Natural killer cell (primary cell): ENCODE data around the gene RBM20. TPM values are rescaled to one million over a fixed set of nuclear protein-coding genes. Genes with fewer than 3 reads are reported as not detected.
A peak's percentile ranks its signal among the peaks of the same experiment; 100 is the strongest.

Source experiments
- ATAC-seq, 3 donors: fragments of 150-1000 bp in 2 of 3; fragments of 200-7000 bp in 1 of 3; cut with Tn5 transposase; 1 replicate in 1 of 3; 2 replicates in 2 of 3; pipeline ENCODE4 v1.10.0; 2021; ENCODE audit warnings: mild to moderate bottlenecking in 2 of 3, moderate library complexity in 2 of 3
- DNase-seq, 2 donors: peaks; one replicate each; pipeline versions ENCODE4 v3.0.0 to v3.0.0-alpha.2; 2013 to 2021; ENCODE audit warnings: mixed read lengths in 1 of 2
- H3K27ac ChIP-seq: one replicate; pipeline ENCODE4 v1.5.1; 2013; ENCODE audit warnings: mild to moderate bottlenecking, low read length
- H3K27me3 ChIP-seq: one replicate; pipeline ENCODE4 v1.6.1; 2013; ENCODE audit warnings: low read length; ENCODE audit not compliant: control insufficient read depth, insufficient read depth
- H3K36me3 ChIP-seq: one replicate; pipeline ENCODE4 v1.6.1; 2013; ENCODE audit warnings: low read length; ENCODE audit not compliant: control insufficient read depth, insufficient read depth
- H3K4me1 ChIP-seq: one replicate; pipeline ENCODE4 v1.6.1; 2013; ENCODE audit warnings: low read length; ENCODE audit not compliant: control insufficient read depth, insufficient read depth
- H3K4me3 ChIP-seq: one replicate; pipeline ENCODE4 v1.5.1; 2013; ENCODE audit warnings: low read length
- H3K9me3 ChIP-seq: one replicate; pipeline ENCODE4 v1.6.1; 2013; ENCODE audit warnings: low read length; ENCODE audit not compliant: control insufficient read depth, insufficient read depth
- H3K27ac Mint-ChIP-seq, 2 donors: one replicate each; pipeline ENCODE4 v1.8.0; 2022; ENCODE audit warnings: mild to moderate bottlenecking in 2 of 2, mixed read lengths in 2 of 2, moderate library complexity in 1 of 2
- H3K27me3 Mint-ChIP-seq, 2 donors: one replicate each; pipeline ENCODE4 v1.8.0; 2022; ENCODE audit warnings: low read depth in 2 of 2, mixed read lengths in 2 of 2
- H3K36me3 Mint-ChIP-seq: one replicate; pipeline ENCODE4 v1.8.0; 2022; ENCODE audit warnings: mixed read lengths
- H3K4me1 Mint-ChIP-seq, 2 donors: one replicate each; pipeline ENCODE4 v1.8.0; 2022; ENCODE audit warnings: mixed read lengths in 2 of 2
- H3K4me3 Mint-ChIP-seq: one replicate; pipeline ENCODE4 v1.8.0; 2022; ENCODE audit warnings: mild to moderate bottlenecking, moderate library complexity, mixed read lengths
- H3K9me3 Mint-ChIP-seq, 2 donors: one replicate each; pipeline ENCODE4 v1.8.0; 2022; ENCODE audit warnings: mixed read lengths in 2 of 2
- WGBS: methylation state at CpG from one replicate; pipeline ENCODE4 v1.1.7; 2013; ENCODE audit warnings: missing lambda C conversion rate; ENCODE audit not compliant: insufficient coverage; 5-methylcytosine and 5-hydroxymethylcytosine counted together
- intact Hi-C: fragments of 100-400 bp; cut with micrococcal nuclease; formaldehyde crosslinking; loops from one replicate; pipeline ENCODE4 v1.14.2; 2022
- total RNA-seq, 4 donors: library from RNA; stranded (reverse); fragments of 120-200 nt in 1 of 4; gene quantifications; one replicate each; pipeline versions ENCODE4 v1.2.3 to v1.2.4, GENCODE V29; 2013 to 2022
- TF ChIP-seq, protein P1 (sequence below): fragments of 200-600 bp; IDR thresholded peaks from one replicate; pipeline ENCODE4 v1.8.0; 2022; ENCODE audit warnings: antibody characterized with exemption

The RBM20 gene
- total RNA-seq, 3 donors from 2014 or later (not counting 1 experiment from before 2014, with no cell fraction given), result 0.35 TPM; not detected in 2

DNA sequence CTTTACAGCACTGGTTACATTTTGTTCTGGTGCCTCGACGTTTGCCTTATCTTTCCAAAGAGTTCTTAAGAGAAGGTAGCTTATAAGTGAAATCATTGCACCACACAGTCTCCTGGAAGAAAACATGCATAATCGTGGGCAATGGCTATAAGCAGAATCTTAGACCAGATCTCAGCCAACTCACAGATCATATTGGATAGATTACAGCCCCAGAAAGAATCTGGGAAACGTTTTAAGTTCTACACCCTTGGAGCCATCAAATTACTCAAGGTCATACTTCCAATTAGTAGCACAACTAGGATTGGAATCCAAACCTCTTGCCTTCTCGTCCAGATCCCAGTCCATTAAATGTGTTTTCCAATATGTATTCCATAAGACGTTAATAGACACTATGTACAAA, 218.8 kb downstream of the RBM20 start:
- DNase-seq, result no peak
- Mint-ChIP-seq H3K4me1 (peaks cover 85 to 92% of the 10 kb centered on the region in 2 donors), H3K4me3 (no peak overlapping the region), H3K27ac (peak overlapping the region; percentile 96 to 98), H3K9me3 (no peaks in the 10 kb centered on the region), H3K36me3 (no peaks in the 10 kb centered on the region), H3K27me3 (no peaks in the 10 kb centered on the region)
- intact Hi-C loops, result no loop called here
- Histone ChIP-seq H3K4me1 (peaks cover 83% of the 10 kb centered on the region), H3K27ac (peak overlapping the region; percentile 8), H3K9me3 (no peaks in the 10 kb centered on the region), H3K27me3 (no peaks in the 10 kb centered on the region), H3K4me3 (no peak overlapping the region), H3K36me3 (no peaks in the 10 kb centered on the region)
- TF ChIP-seq, protein P1, sequence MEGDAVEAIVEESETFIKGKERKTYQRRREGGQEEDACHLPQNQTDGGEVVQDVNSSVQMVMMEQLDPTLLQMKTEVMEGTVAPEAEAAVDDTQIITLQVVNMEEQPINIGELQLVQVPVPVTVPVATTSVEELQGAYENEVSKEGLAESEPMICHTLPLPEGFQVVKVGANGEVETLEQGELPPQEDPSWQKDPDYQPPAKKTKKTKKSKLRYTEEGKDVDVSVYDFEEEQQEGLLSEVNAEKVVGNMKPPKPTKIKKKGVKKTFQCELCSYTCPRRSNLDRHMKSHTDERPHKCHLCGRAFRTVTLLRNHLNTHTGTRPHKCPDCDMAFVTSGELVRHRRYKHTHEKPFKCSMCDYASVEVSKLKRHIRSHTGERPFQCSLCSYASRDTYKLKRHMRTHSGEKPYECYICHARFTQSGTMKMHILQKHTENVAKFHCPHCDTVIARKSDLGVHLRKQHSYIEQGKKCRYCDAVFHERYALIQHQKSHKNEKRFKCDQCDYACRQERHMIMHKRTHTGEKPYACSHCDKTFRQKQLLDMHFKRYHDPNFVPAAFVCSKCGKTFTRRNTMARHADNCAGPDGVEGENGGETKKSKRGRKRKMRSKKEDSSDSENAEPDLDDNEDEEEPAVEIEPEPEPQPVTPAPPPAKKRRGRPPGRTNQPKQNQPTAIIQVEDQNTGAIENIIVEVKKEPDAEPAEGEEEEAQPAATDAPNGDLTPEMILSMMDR, result no peak
- whole genome bisulfite sequencing, result 96% methylated on average over 6 of the region's 6 CpGs
- no peak for ATAC-seq

- Mint-ChIP-seq H3K9me3 (no peaks in the 10 kb centered on the region), H3K36me3 (no peaks in the 10 kb centered on the region), H3K4me1 (peaks cover 85 to 91% of the 10 kb centered on the region in 2 donors), H3K4me3 (peak overlapping the region; percentile 31), H3K27me3 (no peaks in the 10 kb centered on the region), H3K27ac (peak overlapping the region; percentile 96 to 98)
- H3K4me1 ChIP-seq, result peaks cover 83% of the 10 kb centered on the region
- H3K27ac ChIP-seq, result peak overlapping the region; percentile 92
- DNase-seq (no peak), ATAC-seq (no peak)
- no peak overlapping the region for H3K4me3 ChIP-seq
- H3K9me3 ChIP-seq, result no peaks in the 10 kb centered on the region
- no peaks in the 10 kb centered on the region for H3K27me3 ChIP-seq
- intact Hi-C loops, result no loop called here
- H3K36me3 ChIP-seq, result no peaks in the 10 kb centered on the region
- TF ChIP-seq, protein P1, result no peak
These were observed 219.2 kb downstream of the RBM20 start for GRCh38 chr10:110863361-110863760.

- Mint-ChIP-seq H3K9me3 (no peaks in the 10 kb centered on the region), H3K4me1 (peaks cover 88 to 94% of the 10 kb centered on the region in 2 donors), H3K27ac (peak overlapping the region; percentile 96 to 98), H3K36me3 (no peaks in the 10 kb centered on the region), H3K27me3 (no peaks in the 10 kb centered on the region), H3K4me3 (peak overlapping the region; percentile 31)
- Histone ChIP-seq H3K4me1 (peaks cover 82% of the 10 kb centered on the region), H3K9me3 (no peaks in the 10 kb centered on the region), H3K36me3 (no peaks in the 10 kb centered on the region), H3K27me3 (no peaks in the 10 kb centered on the region), H3K27ac (peak overlapping the region; percentile 92), H3K4me3 (no peak overlapping the region)
- TF ChIP-seq, protein P1, result no peak
- 97% methylated on average over 2 of the region's 2 CpGs for WGBS
- ATAC-seq, result no peak
- no peak for DNase-seq
- intact Hi-C loops, result loop anchor here (1.0 to 2.0 kb wide), 2 partner anchors 55 to 359 kb away; partner anchors contain the start of genes BBIP1 and SHOC2
These were observed 219.8 kb downstream of the RBM20 start for GRCh38 chr10:110863956-110864355.

GRCh38 chr10:110864662-110865140, 220.6 kb downstream of the RBM20 start:
- TF ChIP-seq, protein P1, result no peak
- WGBS, result 16% methylated on average over 5 of the region's 6 CpGs

More at GRCh38 chr10:110864662-110865140, 220.6 kb downstream of the RBM20 start:
- peak; percentile 23 to 93 for DNase-seq
- Histone ChIP-seq H3K36me3 (no peaks in the 10 kb centered on the region), H3K4me3 (peak overlapping the region; percentile 3), H3K9me3 (no peaks in the 10 kb centered on the region), H3K27me3 (no peaks in the 10 kb centered on the region), H3K27ac (peak overlapping the region; percentile 92), H3K4me1 (peaks cover 82% of the 10 kb centered on the region)
- peak; percentile 78 to 89 (median 82) for ATAC-seq
- peaks cover 91 to 96% of the 10 kb centered on the region in 2 donors for H3K4me1 Mint-ChIP-seq
- peak overlapping the region; percentile 96 to 98 for H3K27ac Mint-ChIP-seq
- intact Hi-C loops, result loop anchor here (1.0 to 2.0 kb wide), 2 partner anchors 55 to 360 kb away; partner anchors contain the start of genes BBIP1 and SHOC2
- H3K9me3 Mint-ChIP-seq, result no peaks in the 10 kb centered on the region
- H3K36me3 Mint-ChIP-seq, result no peaks in the 10 kb centered on the region
- H3K27me3 Mint-ChIP-seq, result no peaks in the 10 kb centered on the region
- peak overlapping the region; percentile 87 for H3K4me3 Mint-ChIP-seq
